HG03439 (cell line): ENCODE measurements around the gene ASPN.

ENCODE experiments used
- ATAC-seq: cut with Tn5 transposase; IDR thresholded peaks from one replicate; pipeline ENCODE4 v1.9.1; 2021; ENCODE audit warnings: mild to moderate bottlenecking, moderate library complexity; ENCODE audit not compliant: unreplicated experiment

Gene ASPN

GRCh38 chr9:92506184-92506857, 24.0 kb upstream of the ASPN start:
- no peak for ATAC-seq

- ATAC-seq, result no peak
These were observed 22.6 kb upstream of the ASPN start for GRCh38 chr9:92504881-92505280.

- ATAC-seq, result no peak
These were observed 20.9 kb upstream of the ASPN start for GRCh38 chr9:92503156-92503555.

- no peak for ATAC-seq
These were observed 19.5 kb upstream of the ASPN start for GRCh38 chr9:92501671-92502393.

GRCh38 chr9:92500725-92501124, 18.4 kb upstream of the ASPN start:
- ATAC-seq, result no peak

DNA sequence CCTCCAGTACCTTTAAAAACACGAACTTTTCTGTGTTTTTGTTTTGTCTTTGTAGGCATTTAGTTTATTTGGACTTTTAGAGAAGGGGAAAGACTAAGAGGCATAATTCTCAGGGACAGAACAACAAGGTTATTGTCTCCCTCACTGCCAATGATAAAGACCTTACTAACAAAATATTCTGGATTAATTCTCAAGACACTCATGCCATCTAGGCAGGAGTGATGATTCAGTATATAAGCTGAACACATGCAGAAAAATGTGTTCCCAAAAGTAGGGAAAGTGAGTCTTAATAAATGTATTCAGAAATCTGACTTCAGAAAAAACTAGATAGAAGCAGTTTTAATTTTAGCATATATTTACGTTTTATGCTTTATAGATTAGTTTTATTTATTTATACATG, 17.4 kb upstream of the ASPN start:
- no peak for ATAC-seq

DNA sequence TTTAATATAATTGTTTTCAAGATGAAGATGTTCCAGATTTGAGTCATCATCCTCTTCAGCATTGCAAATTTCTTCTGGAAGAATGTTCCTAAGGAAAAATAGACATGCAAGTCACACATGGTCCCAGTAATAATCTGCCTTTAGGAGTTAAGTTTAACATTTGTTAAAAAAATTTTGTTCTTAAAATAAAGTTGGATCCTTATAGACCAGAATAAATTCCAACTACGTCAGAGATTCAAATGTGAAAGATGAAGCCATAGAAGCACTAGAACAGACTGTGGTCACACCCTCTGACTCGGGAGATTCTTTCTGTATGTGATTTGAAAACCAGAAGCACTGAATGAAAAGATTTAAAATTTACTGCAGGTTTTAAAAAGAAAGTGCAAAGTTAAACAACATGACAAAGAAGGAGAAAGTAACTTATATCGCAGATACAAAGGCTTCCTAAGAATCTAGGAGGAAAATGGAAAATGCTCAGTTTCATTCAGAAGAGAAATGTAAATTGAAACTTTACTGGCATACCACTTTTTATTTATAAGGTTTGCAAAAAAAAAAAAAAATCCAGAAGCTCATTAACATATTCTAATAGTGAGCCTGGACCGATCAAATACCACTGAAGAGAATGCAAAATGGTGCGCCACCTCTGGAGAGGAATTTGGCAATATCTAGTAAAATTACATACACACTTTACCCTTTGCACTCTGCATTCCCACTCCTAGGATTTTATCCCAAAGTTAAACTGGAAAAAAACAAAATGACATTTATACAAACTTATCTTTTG, 14.3 kb upstream of the ASPN start:
- ATAC-seq, result no peak

DNA sequence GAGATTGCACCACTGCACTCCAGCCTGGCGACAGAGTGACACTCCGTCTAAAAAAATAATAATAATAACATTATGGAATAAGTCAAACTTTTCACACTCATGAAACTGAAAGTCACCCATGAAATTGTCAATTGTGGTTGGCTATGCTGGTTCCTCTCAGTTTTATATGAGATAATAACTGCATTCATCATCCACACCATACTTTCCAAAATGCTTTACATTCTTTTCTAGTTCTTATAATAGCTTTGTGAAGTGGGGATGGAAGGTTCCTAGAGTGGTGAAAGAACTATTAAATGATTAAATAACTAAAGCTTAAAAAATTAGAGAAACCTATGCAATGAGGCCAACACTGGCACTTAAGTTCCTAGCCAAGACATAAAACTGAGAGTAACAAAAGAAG, 12.6 kb upstream of the ASPN start:
- ATAC-seq, result no peak

GRCh38 chr9:92493749-92494387, 11.6 kb upstream of the ASPN start:
- ATAC-seq, result no peak

GRCh38 chr9:92492781-92493401, 10.6 kb upstream of the ASPN start:
- no peak for ATAC-seq

- no peak for ATAC-seq
These were observed 6.6 kb upstream of the ASPN start for GRCh38 chr9:92488681-92489550.

GRCh38 chr9:92486371-92486770, 4.1 kb upstream of the ASPN start:
- no peak for ATAC-seq

GRCh38 chr9:92484563-92484962, 2.3 kb upstream of the ASPN start:
- ATAC-seq, result no peak

GRCh38 chr9:92483627-92484545, 1.6 kb upstream of the ASPN start:
- no peak for ATAC-seq

GRCh38 chr9:92482805-92483204, 499 bp upstream of the ASPN start:
- ATAC-seq, result no peak

DNA sequence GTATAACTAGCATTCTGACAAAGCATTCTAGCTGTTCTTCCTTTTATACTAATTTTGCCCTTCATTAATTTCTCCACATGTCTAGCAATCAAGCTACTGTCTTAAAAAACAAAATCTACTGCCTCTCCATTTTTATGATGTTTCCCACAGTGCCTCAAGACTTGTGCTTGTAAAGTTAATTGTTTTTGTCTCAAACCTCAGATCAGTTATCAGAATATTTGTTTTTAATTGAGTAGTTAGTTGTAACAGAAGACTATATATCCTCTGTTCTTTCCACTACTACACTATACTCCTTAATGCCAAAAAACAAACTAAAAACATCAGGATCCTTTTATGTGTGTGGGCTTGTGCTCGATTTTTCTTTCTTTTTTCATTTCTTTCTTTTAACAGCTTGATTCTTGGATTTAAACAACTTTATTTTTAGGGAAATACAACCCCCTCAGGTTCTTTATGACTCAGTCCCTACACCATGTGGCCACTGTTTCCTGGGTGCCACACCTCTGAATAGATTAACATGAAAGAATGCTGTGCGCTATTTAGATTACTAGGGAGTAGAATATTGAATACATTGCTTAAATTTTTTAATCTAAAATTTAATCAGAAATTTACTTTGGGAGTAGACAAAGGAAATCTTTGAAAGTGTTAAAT, 1.2 kb downstream of the ASPN start:
- ATAC-seq, result no peak

GRCh38 chr9:92480291-92480771, 2.0 kb downstream of the ASPN start:
- no peak for ATAC-seq

- no peak for ATAC-seq
These were observed 3.0 kb downstream of the ASPN start for GRCh38 chr9:92479346-92479745.
